C1 segment of cervical spinal cord (tissue), 14 donors: Measurements from ENCODE around the gene RHEB.

Source experiments
- DNase-seq, 14 donors: peaks; one replicate each; lab custom pipeline; 2025; lab: John Stamatoyannopoulos, UW

The RHEB gene

DNA sequence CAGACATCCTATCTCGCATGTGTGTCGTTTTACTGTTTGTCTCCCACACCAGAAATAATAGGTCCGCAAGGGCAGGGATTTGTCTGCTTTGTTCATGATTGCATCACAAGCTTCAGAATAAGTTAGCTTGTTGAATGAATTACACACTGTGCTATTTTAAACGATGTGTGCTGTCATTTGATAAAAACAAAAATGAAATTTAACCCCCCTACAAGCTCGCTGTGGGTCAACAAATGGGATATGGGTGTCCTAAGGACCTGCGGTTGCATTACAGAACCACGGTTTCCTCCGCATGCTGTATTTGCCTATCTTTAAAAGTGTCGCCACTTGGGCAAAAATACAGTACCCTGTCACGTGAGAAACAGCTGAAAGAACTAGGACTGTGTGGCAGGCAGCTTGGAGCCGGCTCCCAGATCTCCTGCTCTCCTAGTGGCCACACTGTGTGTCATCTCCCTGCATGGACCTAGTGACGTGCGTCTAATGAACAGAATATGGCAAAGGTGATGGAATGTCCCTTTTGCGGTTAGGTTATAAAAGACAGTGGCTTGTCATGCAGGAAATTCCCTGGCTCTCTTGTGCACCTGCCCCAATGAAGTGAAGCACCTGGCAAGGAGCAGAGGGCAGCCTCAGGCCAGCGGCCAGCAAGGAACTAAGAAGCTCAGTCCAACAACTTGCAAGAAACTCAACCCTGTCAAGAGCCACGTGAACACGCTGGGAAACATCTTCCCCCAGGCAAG is 46.9 kb downstream of the RHEB start:
- DNase-seq: no peak

DNA sequence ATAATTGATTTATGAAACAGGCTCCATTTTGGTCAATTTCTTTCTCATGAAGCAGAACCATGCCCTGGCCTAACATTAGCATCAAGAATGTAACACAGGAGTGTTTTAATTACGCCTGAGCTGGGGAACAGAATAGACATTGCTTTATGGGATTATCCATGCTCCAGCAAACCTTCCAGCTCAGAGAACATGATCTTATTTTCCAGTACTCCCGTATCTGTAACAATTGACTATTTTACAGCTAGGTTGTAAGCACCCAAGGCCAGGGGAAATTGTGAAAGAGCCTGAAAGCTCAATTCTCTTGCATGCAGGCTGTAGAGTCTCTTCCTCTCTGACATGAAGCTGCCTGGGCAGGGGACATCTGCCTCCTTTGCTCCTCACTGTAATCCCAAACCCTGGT is 49.0 kb downstream of the RHEB start:
- no peak for DNase-seq

DNA sequence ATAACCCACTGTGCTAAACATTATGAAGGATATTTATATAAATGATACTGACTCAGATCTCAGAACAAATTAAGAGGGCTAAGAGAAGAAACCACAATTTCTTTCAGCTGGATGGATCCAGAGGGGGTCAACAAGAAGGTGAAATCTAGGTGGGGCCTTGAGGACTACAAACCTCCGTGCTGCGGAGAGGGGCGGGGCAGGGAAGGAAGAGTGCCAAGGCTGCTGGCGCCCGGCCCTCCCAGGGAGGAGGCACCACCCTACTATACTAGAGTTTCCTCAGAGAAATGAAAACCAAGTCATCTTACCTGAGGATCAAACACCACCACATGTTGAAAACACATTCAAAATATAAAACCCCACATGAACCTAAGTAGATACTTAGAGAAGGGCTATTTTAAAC is 50.4 kb downstream of the RHEB start:
- no peak for DNase-seq

DNA sequence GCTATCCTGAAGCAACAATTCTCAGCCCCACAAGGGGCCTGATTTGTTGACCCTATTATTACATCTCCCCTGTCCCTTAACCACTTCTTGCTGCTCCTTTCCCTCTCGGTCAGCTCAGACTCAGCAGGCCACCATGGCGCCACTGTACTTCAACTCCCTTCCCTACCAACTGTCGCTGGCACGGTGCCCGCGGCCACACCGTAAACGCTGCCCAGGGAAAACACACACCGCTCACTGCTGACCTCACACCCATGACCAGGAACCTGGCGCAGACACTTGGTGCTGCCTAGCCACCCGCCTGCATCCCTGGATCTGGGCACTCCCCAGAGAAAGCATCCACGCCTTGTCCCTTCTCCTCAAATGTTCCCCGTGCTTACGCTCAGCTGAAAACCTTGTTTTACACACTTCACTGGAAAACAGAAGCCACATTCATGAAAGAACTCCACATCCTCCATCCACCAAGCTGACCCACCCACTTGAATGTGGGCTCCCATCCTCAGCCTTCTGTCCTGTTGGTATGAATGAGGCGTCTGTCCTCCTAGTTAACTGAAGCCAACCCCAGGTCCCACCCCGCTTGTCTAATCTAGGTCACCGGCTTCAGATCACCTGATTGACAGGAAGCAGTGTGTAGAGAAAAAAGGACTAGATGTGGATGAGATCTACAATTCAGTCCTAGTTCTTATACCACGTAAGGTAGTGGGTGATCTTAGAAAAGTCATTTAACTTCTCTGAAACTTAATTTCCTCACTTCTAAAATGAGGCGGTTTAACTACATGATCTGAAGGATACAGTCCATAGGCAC is 51.3 kb downstream of the RHEB start:
- DNase-seq: peak in 6 of 14 donors; percentile 11 to 40 (median 19)

DNA sequence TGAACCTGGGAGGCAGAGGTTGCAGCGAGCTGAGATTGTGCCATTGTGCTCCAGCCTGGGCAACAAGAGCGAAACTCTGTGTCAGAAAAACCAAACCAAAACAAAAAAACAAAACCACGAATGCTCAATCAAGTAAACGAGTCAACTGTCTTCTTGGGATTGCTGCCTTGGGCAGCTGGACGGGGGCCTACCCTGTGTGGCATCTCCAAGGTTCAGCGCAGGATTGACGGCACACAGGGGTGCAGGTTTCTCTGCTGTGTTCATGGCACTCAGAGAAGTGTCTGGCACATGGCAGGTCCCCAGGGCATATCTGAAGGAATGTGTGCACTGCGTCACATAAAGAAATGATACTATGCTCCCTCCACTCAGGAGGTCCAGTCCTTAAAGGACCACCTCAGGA is 54.5 kb downstream of the RHEB start:
- DNase-seq: no peak

DNA sequence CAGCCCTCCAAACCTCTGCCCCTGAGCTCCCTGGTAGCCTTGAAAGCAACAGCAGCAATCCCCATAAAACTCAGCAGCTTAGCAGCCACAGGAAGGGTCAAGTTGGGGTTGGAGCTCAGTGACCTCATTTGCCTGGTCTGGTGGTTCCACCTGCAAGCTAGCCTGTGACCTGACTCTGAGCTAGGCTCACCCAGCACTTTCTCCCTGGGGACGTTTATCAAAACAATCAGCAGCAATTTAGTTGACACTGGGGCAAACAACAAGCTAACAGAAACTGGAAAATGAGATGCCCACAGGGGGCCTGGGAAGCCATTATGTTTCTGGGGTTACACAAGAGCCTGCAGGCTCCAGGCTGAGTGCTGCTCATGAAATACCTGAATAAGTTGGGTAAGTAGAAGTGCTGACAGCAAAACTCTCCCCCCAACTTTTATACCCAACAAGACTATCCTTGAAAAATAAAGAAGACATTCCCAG is 57.4 kb downstream of the RHEB start:
- DNase-seq: no peak

DNA sequence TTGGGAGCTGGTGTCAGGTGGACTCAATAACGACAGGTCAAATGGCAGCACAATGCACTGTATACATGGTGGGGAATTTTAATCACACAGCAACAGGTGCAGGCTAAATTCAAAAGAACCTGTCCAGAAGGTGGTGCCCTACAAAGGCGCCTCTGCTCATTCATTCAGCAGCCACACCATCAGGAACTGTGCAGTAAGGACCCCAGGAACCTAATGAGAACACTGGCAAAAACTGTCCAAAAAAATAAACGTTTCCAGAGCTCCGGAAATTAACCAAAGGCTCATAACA is 57.8 kb downstream of the RHEB start:
- no peak for DNase-seq

DNA sequence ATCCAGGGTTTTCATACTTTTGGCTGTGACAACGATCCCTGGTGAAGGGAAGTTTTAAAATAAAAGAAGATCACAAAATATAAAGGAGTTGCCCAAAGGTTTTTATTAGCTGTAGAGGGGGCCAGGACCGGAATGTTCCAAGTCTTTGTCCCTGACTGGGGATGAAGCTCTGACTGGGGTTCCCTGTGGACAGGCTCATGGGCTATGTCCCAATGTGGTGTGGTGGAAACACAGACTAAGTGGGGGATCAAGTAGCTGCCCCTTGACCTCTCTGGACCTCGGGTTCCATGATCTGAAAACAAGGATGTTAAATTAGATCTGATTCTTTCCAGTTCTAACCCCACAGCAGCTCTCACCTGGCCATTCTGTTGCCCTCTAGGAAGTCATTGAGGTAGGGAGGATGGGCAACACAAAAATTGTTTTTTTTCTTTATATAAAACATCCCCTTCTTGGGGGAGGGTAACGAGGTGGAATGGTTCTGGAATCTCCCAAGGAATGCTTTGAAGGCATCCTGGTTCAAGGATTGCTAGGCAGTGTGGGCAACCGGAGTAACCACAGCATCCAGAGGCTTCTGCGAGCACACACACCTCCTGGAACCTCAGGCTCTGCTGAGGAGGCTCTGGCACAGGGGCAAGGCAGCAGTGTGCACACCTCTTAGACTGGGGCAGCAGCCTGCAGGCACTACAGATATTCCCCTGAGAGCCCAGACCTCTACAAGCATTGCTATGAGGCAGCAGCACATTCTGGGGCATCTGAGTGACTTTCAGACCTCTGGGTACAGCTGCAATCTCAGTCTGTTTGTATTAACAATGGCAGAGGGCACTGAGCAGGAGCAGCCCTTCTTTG is 58.4 kb downstream of the RHEB start:
- no peak for DNase-seq

DNA sequence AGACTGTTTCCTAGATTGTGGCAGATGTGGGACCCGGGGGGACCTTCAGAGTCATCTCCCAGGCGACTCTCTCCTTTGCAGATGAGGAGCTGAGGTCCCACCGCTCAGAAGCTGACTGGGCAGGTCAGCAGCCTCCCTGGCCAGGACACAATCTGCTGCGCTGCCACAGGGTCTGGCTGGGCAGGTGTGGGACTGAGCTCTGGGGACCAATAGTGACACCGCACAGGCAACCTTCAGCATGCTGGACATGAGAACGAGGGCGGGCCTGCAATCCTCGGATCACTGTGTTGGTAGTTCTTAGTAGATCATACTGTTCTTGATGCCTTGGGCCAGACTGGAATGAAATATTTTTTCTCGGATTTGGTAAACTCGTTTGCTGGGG is 59.2 kb downstream of the RHEB start:
- peak in 1 of 14 donors; percentile 32 for DNase-seq

DNA sequence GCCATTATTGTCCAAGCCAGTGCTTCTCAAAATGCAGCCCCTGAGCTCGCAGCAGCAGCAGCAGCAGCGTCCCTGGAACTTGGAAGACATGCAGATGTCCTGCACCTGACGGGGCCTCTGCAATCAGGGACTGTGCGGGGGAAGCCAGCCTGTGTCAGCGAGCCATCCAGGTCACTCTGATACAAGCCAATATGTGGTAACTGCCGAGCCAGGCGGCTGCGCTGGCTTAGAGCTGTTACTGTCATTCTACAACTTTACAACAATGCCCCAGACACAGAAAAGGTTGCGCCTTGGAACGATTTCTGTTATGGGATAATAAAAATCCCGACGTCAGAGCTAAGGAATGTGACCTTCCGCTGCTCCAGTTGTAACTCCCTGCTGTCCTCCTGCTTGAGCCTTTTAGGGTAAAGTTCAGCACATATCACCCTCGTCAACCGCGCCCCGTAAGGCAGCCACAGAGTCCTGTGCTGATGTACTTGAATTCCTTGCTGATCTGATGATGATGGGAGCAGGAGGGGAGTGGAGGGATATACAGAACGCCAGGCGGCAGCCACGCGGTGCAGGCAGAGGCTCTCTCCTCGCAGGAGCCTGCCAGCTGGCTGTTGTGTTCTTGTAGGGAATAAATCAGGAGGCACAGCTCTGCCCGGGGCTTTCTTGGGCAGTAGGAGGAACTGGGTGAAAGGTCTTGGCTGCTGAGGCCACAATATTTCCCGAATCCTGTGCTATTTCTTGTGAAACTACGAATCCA is 59.8 kb downstream of the RHEB start:
- peak in 12 of 14 donors; percentile 15 to 78 (median 44) for DNase-seq

DNA sequence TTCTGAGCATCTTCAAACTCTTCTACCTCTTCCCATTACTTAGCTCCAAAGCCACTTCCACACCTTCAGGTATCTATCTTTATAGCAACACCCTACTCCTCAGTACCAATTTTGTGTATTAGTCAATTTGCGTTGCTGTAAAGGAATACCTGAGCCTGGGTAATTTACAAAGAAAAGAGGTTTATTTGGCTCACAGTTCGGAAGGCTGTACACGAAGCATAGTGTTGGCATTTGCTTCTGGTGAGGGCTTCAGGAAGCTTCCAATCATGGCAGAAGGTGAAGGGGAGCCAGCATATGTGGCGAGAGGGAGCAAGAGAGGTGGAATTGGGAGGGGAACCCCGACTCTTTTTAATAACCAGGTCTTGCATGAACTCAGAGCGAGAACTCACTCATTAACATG is 62.2 kb downstream of the RHEB start:
- no peak for DNase-seq

DNA sequence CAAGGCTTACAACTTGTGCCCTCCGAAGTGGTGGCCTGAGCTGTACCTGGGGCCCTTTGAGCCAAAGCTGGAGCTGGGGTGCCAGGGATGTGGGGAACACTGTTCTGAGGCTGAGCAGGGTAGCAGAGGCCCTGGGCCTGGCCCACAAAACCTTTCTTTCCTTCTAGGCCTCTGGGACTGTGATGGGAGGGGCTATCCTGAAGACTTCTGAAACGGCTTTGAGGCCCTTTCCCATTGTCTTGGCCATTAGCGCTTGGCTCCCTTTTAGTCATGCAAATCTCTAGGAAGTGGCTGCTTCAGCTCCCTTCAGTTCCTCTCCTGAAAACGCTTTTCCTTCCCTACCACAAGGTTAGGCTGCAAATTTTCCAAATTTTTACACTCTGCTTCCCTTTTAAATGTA is 62.9 kb downstream of the RHEB start:
- DNase-seq: no peak

DNA sequence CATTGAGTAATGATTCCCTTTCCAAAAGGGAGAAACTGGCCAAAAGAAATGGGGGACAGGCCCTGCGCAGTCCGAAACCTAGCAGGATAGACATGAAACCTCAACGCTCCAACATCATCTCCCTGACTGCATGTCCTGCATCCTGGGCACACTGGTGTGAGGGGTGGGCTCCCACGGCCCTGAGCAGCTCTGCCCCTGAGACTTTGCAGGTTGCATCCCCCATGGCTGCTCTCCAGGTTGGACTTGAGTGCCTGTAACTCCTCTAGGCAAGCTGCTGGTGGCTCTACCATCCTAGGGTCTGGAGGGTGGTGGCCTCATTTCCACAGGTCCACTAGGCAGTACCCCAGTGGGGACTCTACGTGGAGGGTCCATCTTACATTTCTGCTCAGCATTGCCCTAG is 63.4 kb downstream of the RHEB start:
- no peak for DNase-seq

DNA sequence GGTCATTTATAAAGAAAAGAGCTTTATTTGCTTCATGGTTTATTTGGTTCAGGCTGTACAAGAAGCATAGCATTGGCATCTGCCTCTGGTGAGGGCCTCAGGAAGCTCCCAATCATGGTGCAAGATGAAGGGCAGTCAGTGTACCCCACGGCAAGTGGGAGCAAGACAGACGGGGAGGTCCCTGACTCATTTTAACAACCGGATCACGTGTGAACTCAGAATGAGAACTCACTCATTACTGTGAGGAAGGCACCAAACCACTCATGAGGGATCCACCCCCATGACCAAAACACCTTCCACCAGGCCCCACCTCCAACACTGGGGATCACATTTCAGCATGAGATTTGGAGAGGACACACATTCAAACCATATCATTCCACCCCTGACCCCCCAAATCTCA is 64.0 kb downstream of the RHEB start:
- no peak for DNase-seq

DNA sequence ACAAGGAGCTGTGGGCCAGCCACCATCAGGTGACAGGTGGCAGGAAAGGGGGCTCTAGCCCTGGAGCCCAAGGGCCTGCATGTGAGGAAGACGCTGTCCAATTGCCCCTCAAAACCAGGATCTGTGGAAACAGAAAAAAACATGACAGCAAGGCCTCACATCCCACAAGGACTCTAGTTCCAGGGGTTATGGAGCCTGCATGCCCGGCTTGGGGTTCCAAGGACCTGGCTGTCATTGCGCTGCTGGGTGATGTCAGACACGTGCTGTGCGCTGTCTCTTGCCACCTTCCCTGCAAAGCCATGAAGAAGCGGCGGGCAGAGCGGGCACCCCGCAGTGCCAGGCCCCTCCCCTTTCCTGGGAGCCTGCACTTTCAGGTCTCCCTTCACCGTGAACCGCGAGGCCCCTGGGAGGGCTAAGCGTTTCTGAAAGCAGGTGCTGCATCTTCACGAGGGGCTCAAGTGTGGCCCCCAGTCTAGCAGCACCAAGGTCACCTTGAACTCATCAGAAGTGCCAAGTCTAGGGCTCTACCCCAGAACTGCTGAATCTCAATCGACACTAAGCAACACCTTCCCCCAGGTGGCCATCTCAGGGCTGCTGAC is 64.7 kb downstream of the RHEB start:
- no peak for DNase-seq

DNA sequence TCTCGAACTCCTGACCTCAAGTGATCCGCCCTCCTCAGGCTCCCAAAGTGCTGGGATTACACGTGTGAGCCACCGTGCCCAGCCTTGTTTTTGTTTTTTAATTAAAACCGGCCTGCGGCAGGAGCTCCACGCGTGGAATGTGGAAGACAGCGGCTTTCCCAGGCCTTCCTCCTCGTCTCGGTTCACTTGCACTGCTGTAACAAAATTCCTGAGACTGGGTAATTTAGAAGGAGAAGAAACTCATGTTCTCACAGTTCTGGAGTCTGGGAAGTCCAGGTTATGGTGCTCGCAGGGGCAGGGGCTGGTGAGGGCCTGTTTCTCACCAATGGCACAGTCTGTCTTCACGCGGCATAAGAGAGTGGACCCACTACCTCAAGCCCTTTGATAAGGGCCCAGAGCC is 65.4 kb downstream of the RHEB start:
- no peak for DNase-seq

DNA sequence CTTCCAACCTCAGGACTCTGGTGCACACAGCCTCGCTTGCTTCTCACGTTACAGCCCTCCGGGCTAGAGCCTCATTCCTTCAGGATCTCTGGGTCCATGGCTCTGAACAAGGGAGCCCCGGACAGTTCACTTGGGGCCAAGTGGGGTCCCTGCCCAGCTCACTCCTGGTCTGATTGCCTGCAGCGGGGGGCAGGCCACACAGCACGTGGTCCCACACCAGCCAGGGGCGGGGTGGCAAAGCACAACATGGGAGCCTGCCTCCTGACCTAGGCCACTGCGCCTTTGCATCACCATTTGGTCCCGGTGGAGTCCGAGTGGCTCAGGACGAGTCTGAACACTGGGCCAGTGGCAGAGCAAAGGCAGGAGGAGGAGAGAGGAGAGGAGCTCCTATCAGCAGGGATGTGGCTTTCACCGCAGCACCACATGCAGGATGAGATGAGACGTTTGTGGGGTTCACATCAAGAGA is 66.3 kb downstream of the RHEB start:
- DNase-seq: no peak

DNA sequence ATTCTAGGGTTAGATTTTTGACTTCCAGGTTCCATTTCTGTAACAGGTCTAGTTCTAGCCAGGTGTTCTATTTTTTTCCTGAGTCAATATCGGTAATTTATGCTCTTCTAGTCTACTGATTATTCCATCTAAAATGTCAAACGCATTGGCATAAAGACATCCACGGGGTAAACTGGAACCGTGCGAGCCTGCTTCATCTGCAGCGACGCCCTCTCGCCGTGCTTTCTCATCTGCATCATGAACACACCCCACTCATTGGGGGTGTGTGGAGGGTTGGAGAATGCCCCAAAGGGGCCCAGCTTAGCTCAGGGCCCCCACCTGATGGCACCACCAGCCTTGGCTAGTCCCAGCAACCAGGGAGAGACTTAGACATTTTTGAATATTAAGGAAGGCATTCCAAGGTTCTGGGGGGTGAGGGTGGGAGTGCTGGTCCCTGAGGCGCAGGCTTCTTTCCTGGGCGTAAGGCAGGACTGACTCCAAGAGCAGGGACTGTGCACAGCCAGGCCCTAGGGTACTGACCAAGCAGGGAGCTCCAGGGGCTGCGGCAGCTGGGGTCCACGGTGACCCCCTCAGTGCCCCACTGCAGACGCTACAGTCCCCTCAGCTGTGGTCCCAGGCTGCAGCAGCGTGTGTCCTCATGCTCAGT is 66.9 kb downstream of the RHEB start:
- no peak for DNase-seq

DNA sequence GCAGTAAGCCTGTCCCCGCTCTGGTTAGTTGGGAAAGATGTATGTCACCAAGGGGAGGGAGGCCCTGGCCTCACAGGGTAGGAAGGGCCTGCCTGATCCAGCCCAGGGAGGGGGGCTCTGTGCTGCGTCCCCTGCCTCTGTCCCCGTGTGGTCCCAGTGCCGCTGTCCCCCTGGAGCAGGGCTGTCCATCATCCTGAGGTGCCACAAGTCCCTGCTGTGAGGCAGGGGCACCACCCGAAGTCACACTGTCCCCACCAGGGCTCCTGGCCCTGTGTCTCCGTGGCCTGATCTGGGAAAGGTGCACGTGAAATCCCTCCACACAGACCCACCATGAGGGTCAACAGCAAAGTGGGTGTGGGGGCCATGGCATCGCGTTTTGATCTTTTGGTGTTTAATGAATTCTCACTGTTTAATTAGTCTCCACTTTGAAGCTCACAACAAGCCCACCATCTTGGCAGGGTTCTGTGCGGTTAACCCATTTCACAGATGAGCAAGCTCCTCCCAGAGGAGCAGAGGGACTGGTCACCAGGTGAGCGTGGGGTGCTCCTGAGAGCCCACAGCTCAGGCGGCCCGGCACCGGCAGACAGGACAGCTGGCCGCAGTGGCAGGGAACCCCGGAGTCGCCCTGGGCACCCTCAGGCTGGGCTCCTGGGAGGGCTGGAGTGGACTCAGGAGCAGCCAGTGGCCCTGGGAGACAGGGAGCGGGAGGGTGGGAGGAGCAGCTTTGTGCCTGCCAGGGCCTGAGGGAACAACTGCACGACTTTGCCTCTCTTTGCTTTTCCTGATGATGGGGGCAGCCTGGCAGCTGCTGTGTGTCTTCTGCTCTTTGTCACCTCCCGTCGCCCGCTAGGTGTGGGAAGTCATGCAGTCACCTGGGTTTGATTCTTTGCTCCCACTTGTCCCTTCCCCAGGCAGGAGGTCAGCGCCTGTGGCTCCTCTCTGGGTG is 67.8 kb downstream of the RHEB start:
- DNase-seq: no peak

DNA sequence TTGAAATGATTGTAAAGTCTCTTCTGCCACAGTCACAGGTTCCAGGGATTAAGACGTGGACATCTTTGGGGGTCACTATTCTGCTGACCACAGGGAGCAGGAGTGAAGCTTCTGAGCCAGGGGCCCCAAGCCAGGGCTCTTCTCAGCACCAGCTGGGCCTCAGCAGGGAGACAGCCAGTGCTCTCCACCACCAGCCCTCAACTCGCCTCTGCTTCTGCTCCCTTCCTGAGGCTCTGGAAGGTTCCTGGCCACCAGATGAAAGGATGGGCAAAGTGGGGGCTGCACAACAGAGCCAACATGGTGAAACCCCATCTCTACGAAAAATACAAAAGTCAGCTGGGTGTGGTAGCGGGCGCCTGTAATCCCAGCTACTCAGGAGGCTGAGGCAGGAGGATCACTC is 68.5 kb downstream of the RHEB start:
- DNase-seq: no peak
